Stimulated activated CD8-positive, alpha-beta memory T cell treated with anti-CD3 and anti-CD28 coated beads, Interleukin-12 subunit alpha, Interleukin-12 subunit beta, amount 100 ng/mL, for 24 hours (primary cell): ENCODE measurements around the gene GHRHR.

Experiments
- DNase-seq: peaks from one replicate; pipeline ENCODE4 v3.0.0-alpha.2; 2020; ENCODE audit errors: extremely low read depth

GHRHR gene

GRCh38 chr7:31003721-31004120, 40.0 kb downstream of the GHRHR start:
- DNase-seq: no peak

GRCh38 chr7:31004393-31004792, 40.6 kb downstream of the GHRHR start:
- DNase-seq: no peak

- DNase-seq: no peak
These were observed 43.1 kb downstream of the GHRHR start for GRCh38 chr7:31006857-31007256.

- no peak for DNase-seq
These were observed 43.9 kb downstream of the GHRHR start for GRCh38 chr7:31007634-31008033.

GRCh38 chr7:31014826-31015225, 51.1 kb downstream of the GHRHR start:
- DNase-seq: no peak

GRCh38 chr7:31017032-31017675, 53.4 kb downstream of the GHRHR start:
- no peak for DNase-seq

GRCh38 chr7:31017721-31018120, 54.0 kb downstream of the GHRHR start:
- no peak for DNase-seq

GRCh38 chr7:31019509-31019908, 55.8 kb downstream of the GHRHR start:
- DNase-seq: no peak

GRCh38 chr7:31020161-31020560, 56.4 kb downstream of the GHRHR start:
- DNase-seq: no peak

GRCh38 chr7:31020652-31021051, 56.9 kb downstream of the GHRHR start:
- DNase-seq: no peak

GRCh38 chr7:31022117-31022516, 58.4 kb downstream of the GHRHR start:
- DNase-seq: no peak

- no peak for DNase-seq
These were observed 59.0 kb downstream of the GHRHR start for GRCh38 chr7:31022726-31023125.

GRCh38 chr7:31023877-31024276, 60.1 kb downstream of the GHRHR start:
- DNase-seq: no peak

- DNase-seq: no peak
These were observed 63.6 kb downstream of the GHRHR start for GRCh38 chr7:31027161-31027965.

GRCh38 chr7:31028006-31028405, 64.3 kb downstream of the GHRHR start:
- DNase-seq: no peak

- DNase-seq: no peak
These were observed 64.8 kb downstream of the GHRHR start for GRCh38 chr7:31028417-31028992.
